ENCODE measurements around the gene ALDH8A1. TPM values are rescaled to one million over a fixed set of nuclear protein-coding genes. Genes with fewer than 3 reads are reported as not detected.

The ALDH8A1 gene
- total RNA-seq, 1 experiment from 2014 or later, result not detected

DNA sequence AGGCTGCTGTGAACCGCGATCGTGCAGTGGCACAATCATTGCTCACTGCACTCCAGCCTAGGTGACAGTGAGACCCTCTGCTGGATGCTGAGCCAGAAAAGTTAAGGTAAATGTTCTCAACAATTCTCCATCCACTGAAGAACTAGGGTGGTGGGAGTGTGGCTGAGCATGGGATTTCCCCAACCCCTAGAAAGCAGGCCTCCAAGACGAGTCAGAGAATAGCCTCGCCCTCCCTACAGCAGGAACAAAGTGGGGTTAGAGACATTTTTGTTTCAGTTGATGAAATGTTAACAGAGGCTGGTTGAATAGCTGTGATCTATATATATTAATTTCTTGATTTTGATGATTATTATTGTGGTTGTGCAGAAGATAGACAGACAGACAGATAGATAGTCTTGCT, 6.1 kb upstream of the ALDH8A1 start:
- DNase-seq (ENCODE audit: low read depth, low spot score) (no peak), ATAC-seq (no peak)
- Histone ChIP-seq H3K27ac (ENCODE audit: low read length) (no peak overlapping the region), H3K36me3 (ENCODE audit: control insufficient read depth, insufficient read depth, low read length) (no peaks in the 10 kb centered on the region), H3K4me1 (ENCODE audit: control insufficient read depth, insufficient read depth, low read length) (no peaks in the 10 kb centered on the region), H3K4me3 (ENCODE audit: low read depth in 2 of 2, low read length in 2 of 2) (no peak overlapping the region), H3K9me3 (ENCODE audit: control insufficient read depth, insufficient read depth, low read depth, low read length) (peaks cover 6% of the 10 kb centered on the region; the same call in 1 of the 2 replicates), H3K27me3 (ENCODE audit: control insufficient read depth, insufficient read depth, low read length) (no peaks in the 10 kb centered on the region)
- POLR2A ChIA-PET, result no interaction called here
- intact Hi-C loops (cut with micrococcal nuclease; ENCODE audit: unreplicated experiment) (no loop called here), in situ Hi-C loops (cut with HindIII; ENCODE audit: low pct_unique_long_range_greater_than_20kb, low sequenced_read_pairs) (no loop called here)
- BruUV-seq (replicated peaks), result no TSS peak
- CTCF ChIA-PET, result no interaction called here
- TF ChIP-seq TCF7L2 (IDR thresholded peaks at IDR 0.05; ENCODE audit: low read depth, low read length), result no peak
- TF ChIP-seq REST (IDR thresholded peaks at IDR 0.05; ENCODE audit: insufficient read depth in 1 of 2, low read depth in 2 of 2, low read length in 1 of 2), result no peak
- no peak for TF ChIP-seq POLR2AphosphoS5 (IDR thresholded peaks at IDR 0.05; ENCODE audit: low read depth, low read length)

DNA sequence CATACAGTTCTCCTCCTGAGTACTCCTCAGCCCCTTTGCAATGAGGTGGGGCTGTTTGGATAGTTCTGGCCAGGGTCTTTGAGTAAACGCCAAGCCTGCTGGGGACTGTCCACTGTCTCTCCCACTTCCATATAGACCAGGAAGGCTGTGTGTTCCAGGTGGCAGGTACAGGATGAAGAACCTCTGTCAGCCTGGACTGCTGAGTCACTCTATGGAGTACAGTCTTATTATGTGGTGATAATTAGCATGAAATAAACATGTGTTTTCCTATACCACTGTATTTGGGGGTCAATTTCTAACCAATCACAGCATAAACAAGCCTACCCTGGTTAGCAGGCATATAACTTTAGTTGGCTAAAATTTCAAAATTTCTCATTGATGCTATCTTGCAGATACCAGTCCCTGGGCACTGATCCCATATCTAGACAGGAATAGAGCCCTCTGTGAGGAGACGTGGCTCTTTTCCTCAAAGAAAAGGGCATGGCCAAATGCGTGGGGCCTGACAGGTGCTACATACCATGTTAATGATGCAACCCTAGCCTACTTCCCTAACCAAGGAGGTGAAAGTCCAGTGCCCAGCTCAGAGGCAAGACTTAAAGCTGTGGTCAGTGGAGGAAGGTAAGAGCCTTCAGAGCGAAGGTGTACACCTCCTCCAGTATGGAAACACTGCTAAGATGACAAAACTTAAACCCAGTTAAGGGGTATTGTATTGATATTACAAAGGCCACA, 4.5 kb upstream of the ALDH8A1 start:
- H3K36me3 ChIP-seq (ENCODE audit: control insufficient read depth, insufficient read depth, low read length), result no peaks in the 10 kb centered on the region
- H3K4me1 ChIP-seq (ENCODE audit: control insufficient read depth, insufficient read depth, low read length), result no peaks in the 10 kb centered on the region
- intact Hi-C loops (cut with micrococcal nuclease; ENCODE audit: unreplicated experiment) (no loop called here), in situ Hi-C loops (cut with HindIII; ENCODE audit: low pct_unique_long_range_greater_than_20kb, low sequenced_read_pairs) (no loop called here)
- DNase-seq (ENCODE audit: low read depth, low spot score) (no peak), ATAC-seq (no peak)
- ChIA-PET POLR2A (no interaction called here), CTCF (no interaction called here)
- BruUV-seq (replicated peaks), result no TSS peak
- TF ChIP-seq TCF7L2 (IDR thresholded peaks at IDR 0.05; ENCODE audit: low read depth, low read length), result no peak
- TF ChIP-seq CTCF (IDR thresholded peaks at IDR 0.05), result no peak
- TF ChIP-seq REST (IDR thresholded peaks at IDR 0.05; ENCODE audit: insufficient read depth in 1 of 2, low read depth in 2 of 2, low read length in 1 of 2), result no peak
- TF ChIP-seq POLR2AphosphoS5 (IDR thresholded peaks at IDR 0.05; ENCODE audit: low read depth, low read length), result no peak
- TF ChIP-seq SIN3A (IDR thresholded peaks at IDR 0.05; ENCODE audit: borderline replicate concordance, insufficient read depth, low read depth, low read length), result no peak
- no peaks in the 10 kb centered on the region for H3K9me3 ChIP-seq (ENCODE audit: control insufficient read depth, insufficient read depth, low read depth, low read length)
- no peak overlapping the region for H3K4me3 ChIP-seq (ENCODE audit: low read depth in 2 of 2, low read length in 2 of 2)
- no peak overlapping the region for H3K27ac ChIP-seq (ENCODE audit: low read length)
- H3K27me3 ChIP-seq (ENCODE audit: control insufficient read depth, insufficient read depth, low read length), result no peaks in the 10 kb centered on the region
